Measurements from ENCODE around the gene LCLAT1.

LCLAT1 gene

DNA sequence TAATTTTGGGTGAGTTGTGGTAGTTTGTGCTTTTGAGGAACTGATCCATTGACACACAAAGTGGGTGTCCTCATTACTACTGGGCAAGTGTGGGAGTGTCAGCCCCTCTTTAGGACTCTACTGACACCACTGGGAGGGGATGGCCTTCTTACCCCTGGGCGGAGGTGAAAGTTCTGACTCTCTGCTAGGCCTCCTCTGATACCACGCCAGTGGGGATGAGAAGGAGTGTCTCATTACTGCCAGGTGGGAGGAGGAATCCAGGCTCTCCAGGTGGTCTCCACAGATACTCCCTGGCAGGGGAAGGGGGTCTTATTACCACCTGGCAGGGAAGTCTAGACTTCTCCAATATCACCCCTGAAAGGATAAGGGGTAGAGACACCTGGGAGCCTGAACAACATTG is 9.1 kb downstream of the LCLAT1 start:
- H3K27ac ChIP-seq: no peak overlapping the region
- TF ChIP-seq, protein P1, sequence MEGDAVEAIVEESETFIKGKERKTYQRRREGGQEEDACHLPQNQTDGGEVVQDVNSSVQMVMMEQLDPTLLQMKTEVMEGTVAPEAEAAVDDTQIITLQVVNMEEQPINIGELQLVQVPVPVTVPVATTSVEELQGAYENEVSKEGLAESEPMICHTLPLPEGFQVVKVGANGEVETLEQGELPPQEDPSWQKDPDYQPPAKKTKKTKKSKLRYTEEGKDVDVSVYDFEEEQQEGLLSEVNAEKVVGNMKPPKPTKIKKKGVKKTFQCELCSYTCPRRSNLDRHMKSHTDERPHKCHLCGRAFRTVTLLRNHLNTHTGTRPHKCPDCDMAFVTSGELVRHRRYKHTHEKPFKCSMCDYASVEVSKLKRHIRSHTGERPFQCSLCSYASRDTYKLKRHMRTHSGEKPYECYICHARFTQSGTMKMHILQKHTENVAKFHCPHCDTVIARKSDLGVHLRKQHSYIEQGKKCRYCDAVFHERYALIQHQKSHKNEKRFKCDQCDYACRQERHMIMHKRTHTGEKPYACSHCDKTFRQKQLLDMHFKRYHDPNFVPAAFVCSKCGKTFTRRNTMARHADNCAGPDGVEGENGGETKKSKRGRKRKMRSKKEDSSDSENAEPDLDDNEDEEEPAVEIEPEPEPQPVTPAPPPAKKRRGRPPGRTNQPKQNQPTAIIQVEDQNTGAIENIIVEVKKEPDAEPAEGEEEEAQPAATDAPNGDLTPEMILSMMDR (conservative IDR thresholded peaks at IDR 0.05): no peak
- no peak for TF ChIP-seq ZFX (IDR thresholded peaks at IDR 0.05)

DNA sequence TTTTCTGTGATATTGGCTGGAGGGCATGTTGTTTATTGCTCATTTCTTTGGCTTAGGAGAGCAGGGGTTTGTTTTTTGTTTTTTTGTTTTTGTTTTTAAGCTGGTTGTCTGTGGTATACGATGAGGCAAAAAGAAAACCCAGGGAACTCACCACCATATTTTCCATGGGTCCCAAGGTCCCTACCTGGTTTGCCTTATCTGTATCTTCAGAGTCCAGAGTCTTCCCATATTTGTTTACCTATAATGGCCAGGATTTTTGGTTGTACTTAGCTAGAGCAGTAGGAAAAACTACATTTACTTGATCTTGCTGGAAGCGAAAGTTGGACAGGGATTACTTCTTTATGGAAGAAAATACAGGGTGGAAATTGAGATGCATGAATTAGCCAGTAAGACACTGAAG is 9.5 kb downstream of the LCLAT1 start:
- no peak overlapping the region for H3K27ac ChIP-seq
- TF ChIP-seq ZFX (IDR thresholded peaks at IDR 0.05): no peak
- TF ChIP-seq, protein P1 (conservative IDR thresholded peaks at IDR 0.05): no peak

DNA sequence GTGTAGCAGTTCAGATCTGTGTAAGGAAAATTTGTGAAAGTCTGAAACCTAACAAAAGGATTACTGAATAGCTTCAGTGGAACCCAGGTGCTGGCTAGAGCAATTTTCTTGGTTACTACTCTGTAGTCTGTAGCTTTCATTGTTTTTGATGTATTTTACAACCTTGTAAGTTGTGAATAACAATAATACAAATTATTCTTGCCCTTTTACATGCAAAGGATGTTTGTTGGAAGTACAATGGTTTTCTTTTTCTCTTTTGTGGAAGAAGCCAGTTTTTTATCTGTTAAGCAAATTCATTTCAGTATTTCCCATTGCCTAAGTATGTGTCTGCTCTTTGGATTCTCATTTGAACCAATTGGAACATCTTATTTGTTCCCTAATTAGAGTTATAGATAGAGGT is 10.2 kb downstream of the LCLAT1 start:
- no peak overlapping the region for H3K27ac ChIP-seq
- TF ChIP-seq, protein P1 (conservative IDR thresholded peaks at IDR 0.05): no peak
- TF ChIP-seq ZFX (IDR thresholded peaks at IDR 0.05): no peak

DNA sequence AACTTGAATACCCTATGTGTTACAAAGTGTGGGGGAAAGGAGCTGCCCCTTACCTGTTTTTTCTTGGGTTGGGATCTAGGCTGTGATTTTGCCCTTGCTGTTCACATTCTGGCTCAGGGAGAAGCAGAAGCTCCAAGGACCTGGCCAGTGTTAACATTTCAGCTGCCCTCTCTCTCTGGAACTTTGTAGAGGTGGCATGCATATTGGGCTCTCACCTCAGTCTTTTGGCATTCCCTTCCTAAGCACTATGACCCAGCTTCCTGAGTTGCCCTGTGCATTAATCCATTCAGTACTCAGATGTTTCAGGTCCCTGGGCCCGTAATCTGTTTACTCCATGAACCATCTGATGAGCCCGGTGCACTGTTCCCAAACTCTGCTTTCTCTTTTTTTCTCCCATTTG is 12.1 kb downstream of the LCLAT1 start:
- no peak for TF ChIP-seq ZFX (IDR thresholded peaks at IDR 0.05)
- TF ChIP-seq, protein P1 (conservative IDR thresholded peaks at IDR 0.05): no peak
- no peak overlapping the region for H3K27ac ChIP-seq

DNA sequence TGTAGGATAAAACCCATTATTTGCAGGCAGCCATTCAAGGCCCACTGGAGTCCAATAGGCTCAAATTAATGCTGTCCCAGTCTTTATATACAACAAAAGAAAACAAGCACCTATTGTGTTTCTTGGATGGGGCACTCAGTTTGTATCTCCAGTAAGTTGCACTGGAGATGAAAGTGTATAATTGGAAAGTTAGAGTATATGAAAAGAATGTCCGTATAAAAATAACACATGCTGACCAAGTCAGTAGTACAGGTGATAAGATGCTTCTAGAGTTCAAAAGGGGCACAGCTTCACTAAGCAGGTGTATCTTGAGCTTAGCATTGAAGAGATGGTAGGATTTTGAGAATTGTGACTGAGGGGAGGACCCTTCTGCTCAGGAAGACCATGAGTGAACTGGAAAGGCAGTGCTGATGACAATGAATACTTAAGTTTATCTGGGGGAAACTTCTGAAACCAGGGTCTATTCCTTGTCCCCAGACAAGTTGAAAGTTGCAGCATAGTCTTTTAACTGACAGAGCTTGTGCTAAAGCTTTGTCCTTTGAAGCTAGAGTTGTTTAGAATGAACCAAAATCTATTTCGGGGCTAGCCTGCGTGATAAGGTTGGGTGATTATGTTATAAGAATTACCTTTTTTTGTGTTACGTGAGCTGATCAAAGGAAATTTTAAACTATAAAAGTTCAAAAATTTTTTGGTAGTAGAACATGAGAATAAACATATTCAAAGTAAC is 15.2 kb downstream of the LCLAT1 start:
- H3K27ac ChIP-seq: no peak overlapping the region
- TF ChIP-seq, protein P1 (conservative IDR thresholded peaks at IDR 0.05): no peak
- TF ChIP-seq ZFX (IDR thresholded peaks at IDR 0.05): no peak

DNA sequence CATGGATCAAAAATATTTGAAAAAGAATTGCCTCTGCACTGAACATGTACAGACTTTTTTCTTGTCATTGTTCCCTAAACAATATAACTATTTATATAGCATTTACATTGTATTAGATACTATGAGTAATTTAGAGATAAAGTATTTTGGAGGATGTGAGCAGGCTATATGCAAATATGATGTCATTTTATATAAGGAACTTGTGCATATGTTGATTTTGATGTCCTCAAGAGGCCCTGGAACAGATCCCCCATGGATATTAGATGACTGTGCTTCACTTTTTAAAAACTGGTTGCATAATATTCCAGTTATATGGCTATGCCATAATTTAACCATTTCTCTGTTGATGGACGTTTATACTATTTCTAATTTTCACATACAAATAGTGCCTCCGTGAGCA is 16.5 kb downstream of the LCLAT1 start:
- TF ChIP-seq, protein P1 (conservative IDR thresholded peaks at IDR 0.05): no peak
- TF ChIP-seq ZFX (IDR thresholded peaks at IDR 0.05): no peak
- H3K27ac ChIP-seq: no peak overlapping the region

DNA sequence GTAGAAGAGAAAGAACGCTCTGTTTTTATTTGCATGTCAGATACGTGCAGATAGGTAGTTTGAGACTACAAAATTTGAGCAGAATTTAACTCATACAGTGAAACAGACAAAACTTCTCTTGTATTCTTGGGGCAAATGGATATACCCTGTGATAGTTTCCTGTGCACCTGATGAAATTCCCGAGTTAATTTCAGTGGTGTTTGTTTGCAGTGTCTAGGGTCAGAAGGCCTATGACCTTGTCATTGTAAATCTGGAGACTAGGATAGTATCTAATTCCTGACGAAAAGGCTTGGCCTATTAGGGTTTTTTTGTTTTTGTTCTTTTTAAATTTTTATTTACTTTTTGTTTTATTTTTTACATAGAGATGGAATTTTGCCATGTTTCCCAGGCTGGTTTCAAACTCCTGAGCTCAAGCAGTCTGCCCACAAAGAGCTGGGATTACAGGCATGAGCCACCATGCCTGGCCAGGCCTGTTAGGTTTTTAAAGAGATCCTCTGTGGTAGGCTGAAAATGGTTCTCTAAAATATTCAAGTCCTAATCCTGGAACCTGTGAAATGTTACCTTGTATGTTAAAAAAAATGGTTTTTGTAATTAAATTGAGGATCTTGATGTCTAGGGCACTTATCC is 17.6 kb downstream of the LCLAT1 start:
- no peak overlapping the region for H3K27ac ChIP-seq
- no peak for TF ChIP-seq ZFX (IDR thresholded peaks at IDR 0.05)
- TF ChIP-seq, protein P1 (conservative IDR thresholded peaks at IDR 0.05): no peak
